Type B pancreatic cell (in vitro differentiated cells): ENCODE data around the gene DHX8. TPM values are rescaled to one million over a fixed set of nuclear protein-coding genes. Genes with fewer than 3 reads are reported as not detected.

Source experiments
- DNase-seq: peaks from one replicate; pipeline ENCODE4 v3.0.0; 2021; ENCODE audit warnings: mixed read lengths; ENCODE audit not compliant: unreplicated experiment; ENCODE audit errors: extremely low spot score
- H3K27ac Mint-ChIP-seq: 2 replicates; pipeline ENCODE4 v1.8.0; 2021; ENCODE audit warnings: mild to moderate bottlenecking, mixed read lengths
- H3K27me3 Mint-ChIP-seq: 2 replicates; pipeline ENCODE4 v1.8.0; 2021; ENCODE audit warnings: mixed read lengths
- H3K36me3 Mint-ChIP-seq: 2 replicates; pipeline ENCODE4 v1.8.0; 2021; ENCODE audit warnings: mixed read lengths
- H3K4me1 Mint-ChIP-seq: one replicate; pipeline ENCODE4 v1.8.0; 2021; ENCODE audit warnings: mixed read lengths; ENCODE audit not compliant: unreplicated experiment
- H3K4me3 Mint-ChIP-seq: 2 replicates; pipeline ENCODE4 v1.8.0; 2021; ENCODE audit warnings: mild to moderate bottlenecking, mixed read lengths
- H3K9me3 Mint-ChIP-seq: 2 replicates; pipeline ENCODE4 v1.8.0; 2021; ENCODE audit warnings: mixed read lengths
- total RNA-seq: library from RNA; stranded (reverse); gene quantifications from 2 replicates; pipeline ENCODE4 v1.2.1, GENCODE V29; 2021; ENCODE audit warnings: low replicate concordance
- TF ChIP-seq, protein P1 (sequence below): fragments of 200-600 bp; sonication (generic); conservative IDR thresholded peaks from 2 replicates; pipeline ENCODE4 v1.5.0; 2021; ENCODE audit warnings: antibody characterized with exemption, mild to moderate bottlenecking

DHX8 gene
- total RNA-seq, 1 donor from 2014 or later, result 56.8 TPM

DNA sequence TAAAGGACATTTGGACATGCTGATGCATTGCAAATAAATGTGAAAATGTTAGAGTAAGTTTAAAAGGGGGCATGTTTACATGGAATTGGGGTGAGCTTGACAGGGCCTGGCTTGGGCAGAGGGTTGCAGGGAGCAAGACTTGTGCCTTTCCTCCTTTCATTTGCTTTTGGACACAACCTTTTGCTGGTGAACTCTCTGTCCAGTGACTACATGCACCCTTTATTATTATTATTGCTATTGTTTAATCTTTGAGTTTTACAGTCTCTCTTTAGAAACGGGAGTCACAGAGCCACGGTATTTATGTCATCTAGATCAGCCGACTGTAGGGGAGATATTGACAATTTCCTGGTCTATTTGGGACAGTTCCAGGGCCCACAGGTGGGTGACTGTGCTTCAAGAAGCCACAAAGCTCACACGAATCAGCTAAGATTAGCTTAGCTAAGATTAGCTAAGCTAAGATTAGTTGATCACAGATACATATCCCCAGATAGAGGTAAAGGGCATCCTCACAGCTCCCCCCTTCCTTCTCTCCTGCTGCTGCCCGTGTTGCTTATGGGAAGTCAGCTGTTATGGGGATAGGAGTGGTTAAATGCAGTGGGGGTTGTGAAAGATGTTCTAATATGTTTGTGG is 91.2 kb downstream of the DHX8 start:
- H3K4me1 Mint-ChIP-seq, result peaks cover 48% of the 10 kb centered on the region
- H3K9me3 Mint-ChIP-seq, result no peaks in the 10 kb centered on the region
- no peaks in the 10 kb centered on the region for H3K36me3 Mint-ChIP-seq
- H3K27ac Mint-ChIP-seq, result no peak overlapping the region
- no peak overlapping the region for H3K4me3 Mint-ChIP-seq
- TF ChIP-seq, protein P1, sequence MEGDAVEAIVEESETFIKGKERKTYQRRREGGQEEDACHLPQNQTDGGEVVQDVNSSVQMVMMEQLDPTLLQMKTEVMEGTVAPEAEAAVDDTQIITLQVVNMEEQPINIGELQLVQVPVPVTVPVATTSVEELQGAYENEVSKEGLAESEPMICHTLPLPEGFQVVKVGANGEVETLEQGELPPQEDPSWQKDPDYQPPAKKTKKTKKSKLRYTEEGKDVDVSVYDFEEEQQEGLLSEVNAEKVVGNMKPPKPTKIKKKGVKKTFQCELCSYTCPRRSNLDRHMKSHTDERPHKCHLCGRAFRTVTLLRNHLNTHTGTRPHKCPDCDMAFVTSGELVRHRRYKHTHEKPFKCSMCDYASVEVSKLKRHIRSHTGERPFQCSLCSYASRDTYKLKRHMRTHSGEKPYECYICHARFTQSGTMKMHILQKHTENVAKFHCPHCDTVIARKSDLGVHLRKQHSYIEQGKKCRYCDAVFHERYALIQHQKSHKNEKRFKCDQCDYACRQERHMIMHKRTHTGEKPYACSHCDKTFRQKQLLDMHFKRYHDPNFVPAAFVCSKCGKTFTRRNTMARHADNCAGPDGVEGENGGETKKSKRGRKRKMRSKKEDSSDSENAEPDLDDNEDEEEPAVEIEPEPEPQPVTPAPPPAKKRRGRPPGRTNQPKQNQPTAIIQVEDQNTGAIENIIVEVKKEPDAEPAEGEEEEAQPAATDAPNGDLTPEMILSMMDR, result no peak
- H3K27me3 Mint-ChIP-seq, result peaks cover 6% of the 10 kb centered on the region
- no peak for DNase-seq

Other genes with a start within 250 kb of the DHX8 start
- 3,940 and 6,478 TPM in 2 replicates for gene RNU2-1, start 250.0 kb upstream of the DHX8 start, total RNA-seq
- 8.3 and 9.9 TPM in 2 replicates for gene ARL4D, start 85.0 kb upstream of the DHX8 start, total RNA-seq
- 18.3 and 28.2 TPM in 2 replicates for gene ETV4, start 62.4 kb downstream of the DHX8 start, total RNA-seq
- 5.7 and 17.2 TPM in 2 replicates for gene MEOX1, start 177.9 kb downstream of the DHX8 start, total RNA-seq